GM03348 (cell line): ENCODE results near the gene BTBD9.

ENCODE experiments used
- DNase-seq: peaks from one replicate; pipeline ENCODE4 v3.0.0; 2012; ENCODE audit warnings: low spot score

BTBD9 gene

GRCh38 chr6:38554700-38555413 lies 84.9 kb downstream of the BTBD9 start:
- peak; percentile 58 for DNase-seq

- DNase-seq = no peak
Measured at GRCh38 chr6:38554014-38554413, 85.7 kb downstream of the BTBD9 start.

DNA sequence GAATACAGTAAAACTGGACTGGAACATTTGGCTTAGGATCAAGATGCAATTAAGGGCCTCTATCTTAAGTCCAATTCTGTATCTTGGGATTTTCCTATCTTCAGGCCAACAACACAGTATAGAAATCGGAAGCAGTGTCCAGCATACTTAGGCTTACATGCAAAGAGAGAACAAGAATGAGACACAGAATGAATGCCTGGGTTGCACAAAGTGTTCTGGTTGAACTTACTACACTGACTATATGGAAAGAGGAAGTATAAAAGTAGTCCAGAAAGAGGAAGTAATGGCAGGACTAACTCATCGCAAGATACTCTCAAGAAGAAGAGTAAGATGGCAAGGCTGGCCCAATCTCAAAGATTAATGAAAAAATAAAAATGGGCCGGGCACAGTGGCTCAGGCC lies 87.6 kb downstream of the BTBD9 start:
- DNase-seq = no peak

DNA sequence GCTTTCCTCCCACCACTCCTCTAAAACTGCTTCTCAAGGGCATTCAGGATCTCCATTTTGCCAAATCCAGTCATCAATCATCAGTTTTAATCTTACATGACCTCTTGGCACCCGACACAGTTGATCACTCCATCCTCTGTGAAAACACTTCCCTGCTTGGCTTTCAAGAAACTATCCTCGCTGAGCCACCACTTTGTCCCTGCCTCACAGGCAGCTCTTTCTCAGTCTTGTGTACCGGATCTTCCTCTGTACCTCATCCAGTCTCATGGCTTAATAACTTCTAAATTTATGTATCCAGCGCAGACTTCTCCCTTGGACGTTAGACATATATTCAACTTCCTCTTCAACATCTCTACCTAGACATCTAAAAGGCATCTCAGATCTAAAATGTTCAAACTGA lies 89.9 kb downstream of the BTBD9 start:
- DNase-seq = no peak

- DNase-seq = no peak
Measured at GRCh38 chr6:38549180-38549579, 90.5 kb downstream of the BTBD9 start.

DNA sequence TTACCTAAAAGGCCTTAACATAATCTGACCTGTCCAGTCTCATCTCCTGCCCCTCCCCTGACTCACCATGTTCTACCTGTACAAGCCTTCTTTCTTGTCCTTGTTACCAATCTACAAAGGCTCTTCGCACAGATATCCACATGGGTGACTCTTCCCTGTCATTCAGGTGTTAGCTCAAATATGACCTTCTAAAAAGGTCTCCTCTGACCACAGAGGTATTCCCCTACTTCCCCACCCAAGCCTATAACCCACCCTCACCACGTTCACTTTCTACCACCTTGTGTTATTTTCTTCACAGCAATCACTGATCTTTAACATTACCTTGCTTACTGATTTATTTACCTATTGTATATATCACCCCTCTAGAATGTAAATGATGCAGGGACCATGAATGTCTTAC lies 96.7 kb downstream of the BTBD9 start:
- DNase-seq = no peak

- DNase-seq = no peak
Measured at GRCh38 chr6:38542031-38542430, 97.7 kb downstream of the BTBD9 start.

- DNase-seq = no peak
Measured at GRCh38 chr6:38533064-38533463, 106.7 kb downstream of the BTBD9 start.

- no peak for DNase-seq
Measured at GRCh38 chr6:38531134-38531533, 108.6 kb downstream of the BTBD9 start.

GRCh38 chr6:38528196-38528965 lies 111.3 kb downstream of the BTBD9 start:
- DNase-seq = no peak

DNA sequence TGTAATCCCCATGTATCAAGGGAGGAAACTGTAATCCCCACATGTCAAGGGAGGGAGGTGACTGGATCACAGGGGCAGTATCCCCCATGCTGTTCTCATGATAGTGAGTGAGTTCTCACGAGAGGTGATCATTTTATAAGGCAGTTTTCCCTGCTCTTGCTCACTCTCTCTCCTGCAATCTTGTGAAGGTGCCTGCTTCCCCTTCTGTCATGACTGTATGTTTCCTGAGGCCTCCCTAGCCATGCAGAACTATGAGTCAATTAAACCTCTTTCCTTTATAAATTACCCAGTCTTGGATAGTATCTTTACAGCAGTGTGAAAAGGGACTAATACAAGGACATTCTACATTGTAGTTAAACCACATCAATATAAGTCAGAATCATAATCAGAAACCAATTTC lies 112.4 kb downstream of the BTBD9 start:
- DNase-seq = no peak

DNA sequence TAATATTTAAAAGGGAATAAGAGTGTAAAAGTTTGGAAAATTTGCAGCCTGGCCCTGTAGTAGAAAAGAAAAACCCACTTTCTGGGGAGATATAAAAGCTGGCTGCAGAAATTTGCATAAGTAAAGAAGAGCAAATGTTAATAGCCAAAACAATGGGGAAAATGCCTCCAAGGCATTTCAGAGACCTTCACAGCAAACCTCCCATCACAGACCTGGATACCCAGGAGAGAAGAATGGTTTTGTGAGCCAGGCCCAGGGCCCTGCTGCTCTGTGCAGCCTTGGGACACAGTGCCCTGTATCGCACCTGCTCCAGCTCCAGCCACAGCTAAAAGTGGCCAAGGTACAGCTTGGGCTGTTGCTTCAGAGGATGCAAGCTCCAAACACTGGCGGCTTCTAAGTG lies 113.8 kb downstream of the BTBD9 start:
- no peak for DNase-seq

GRCh38 chr6:38524436-38525145 lies 115.1 kb downstream of the BTBD9 start:
- DNase-seq = no peak

GRCh38 chr6:38522322-38522721 lies 117.4 kb downstream of the BTBD9 start:
- peak; percentile 44 for DNase-seq

DNA sequence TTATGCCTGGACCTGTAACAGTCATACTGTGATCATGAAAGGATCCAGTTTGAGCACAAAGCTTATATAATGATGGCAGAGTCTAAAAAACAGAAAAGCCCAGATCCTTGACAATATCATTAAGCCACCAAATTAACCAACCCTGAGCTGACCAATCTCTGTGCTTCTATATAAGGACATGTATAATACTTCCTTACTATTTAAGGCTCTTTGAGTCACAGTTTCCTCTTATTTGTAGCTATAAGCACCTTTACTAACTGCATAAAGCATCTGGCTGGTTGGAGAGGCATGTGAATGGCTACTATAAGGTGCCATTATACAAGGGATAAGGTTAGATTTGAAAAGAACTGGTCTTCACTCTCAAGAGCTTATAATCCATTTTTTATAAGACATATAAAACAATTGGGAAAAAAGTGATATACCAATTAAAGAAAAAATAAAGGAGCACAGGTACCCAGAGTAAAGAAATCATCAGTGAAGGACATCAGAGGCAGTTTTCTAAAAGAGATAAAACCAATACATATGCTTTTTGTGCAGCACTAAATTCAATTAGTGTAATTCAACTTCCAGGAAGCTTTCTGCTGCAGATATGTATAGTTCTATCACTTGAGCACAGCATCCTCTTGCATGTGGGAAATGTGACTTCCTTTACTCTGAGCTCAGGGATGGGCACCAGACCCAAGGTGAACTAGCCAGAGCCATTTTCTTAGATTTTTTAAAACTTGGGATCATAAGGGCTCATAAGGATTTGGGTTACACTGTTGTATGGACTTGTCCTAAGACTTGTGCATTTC lies 121.0 kb downstream of the BTBD9 start:
- no peak for DNase-seq

DNA sequence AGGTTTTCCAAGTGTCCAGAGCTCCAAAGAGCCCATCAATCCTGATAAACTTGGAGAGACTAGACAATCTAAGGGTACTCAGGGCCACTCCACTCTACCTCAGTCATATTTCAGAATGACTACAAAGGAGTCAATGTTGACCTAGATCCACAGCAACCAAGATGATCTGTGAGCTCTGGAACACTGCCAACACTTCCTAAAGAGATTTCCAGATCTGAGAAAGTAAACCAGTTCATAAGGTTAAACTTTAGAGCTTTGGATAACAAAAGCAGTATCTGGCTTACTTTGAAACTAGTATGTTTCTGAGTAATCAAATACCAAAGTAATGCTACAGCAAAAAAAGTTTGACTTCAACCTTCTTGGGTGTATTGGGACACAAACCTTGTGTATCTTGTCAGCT lies 122.7 kb downstream of the BTBD9 start:
- DNase-seq = no peak

DNA sequence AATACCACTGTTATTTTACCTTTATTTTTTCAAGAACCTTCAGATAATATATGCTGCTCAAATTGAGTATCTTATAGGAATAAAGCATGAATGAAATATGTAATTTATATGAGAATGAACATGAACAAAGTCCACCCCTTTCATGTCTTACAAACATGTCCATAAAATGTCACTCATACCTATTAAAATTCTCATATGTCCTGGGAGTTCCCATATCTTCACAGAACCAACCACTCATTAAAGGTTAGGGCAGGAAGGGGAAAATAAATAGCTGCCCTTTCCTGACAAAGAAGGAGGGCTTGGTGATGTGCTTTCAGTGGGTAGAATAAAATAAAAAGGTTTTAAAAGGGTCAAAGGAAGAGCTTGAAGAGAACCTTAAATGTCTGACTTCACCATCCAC lies 125.3 kb downstream of the BTBD9 start:
- DNase-seq = no peak

DNA sequence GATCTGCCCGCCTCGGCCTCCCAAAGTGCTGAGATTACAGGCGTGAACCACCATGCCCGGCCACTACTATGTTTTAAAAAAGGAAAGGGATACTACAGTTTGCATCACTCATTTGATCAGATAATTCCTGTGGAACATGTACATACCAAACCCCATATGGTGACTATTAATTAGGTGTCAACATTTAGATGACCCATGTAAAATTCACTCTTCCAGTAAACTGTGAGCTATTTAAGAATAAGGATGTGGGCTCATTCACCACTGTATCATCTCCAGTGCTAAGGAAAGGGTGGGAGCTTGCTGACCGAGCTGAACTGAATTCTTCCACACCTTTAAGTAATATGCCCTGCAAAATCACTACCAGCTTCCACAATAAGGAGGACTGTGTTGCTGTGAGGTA lies 127.5 kb downstream of the BTBD9 start:
- DNase-seq = no peak

DNA sequence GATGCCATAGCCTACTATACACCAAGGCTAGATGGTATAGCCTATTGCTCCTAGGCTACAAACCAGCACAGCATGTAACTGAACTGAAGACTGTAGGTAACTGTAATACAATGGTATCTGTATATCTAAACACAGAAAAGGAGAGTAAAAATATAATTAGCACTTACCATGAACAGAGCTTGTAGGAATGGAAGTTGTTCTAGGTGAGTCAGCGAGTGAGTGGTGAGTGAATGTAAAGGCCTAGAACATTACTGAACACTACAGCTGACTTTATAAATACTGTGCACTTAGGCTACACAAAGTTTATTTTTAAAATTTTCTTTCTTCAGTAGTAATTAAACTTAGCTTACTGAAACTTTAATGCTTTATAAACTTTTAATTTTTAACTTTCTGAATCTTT lies 129.5 kb downstream of the BTBD9 start:
- DNase-seq = no peak

GRCh38 chr6:38509713-38510112 lies 130.0 kb downstream of the BTBD9 start:
- DNase-seq = peak; percentile 39

- DNase-seq = no peak
Measured at GRCh38 chr6:38508894-38509293, 130.8 kb downstream of the BTBD9 start.

GRCh38 chr6:38508286-38508685 lies 131.4 kb downstream of the BTBD9 start:
- DNase-seq = no peak
